RWPE1 (cell line): ENCODE results near the gene KSR1.

Source experiments
- CTCF ChIA-PET: fragments of 350-600 bp; sonication (Branson Sonifier 250); formaldehyde crosslinking; extraction: SDS; loops from one replicate; lab custom pipeline; 2021; lab: Yijun Ruan, JAX
- POLR2A ChIA-PET: fragments of 400-600 bp; formaldehyde crosslinking; extraction: SDS; loops from one replicate; lab custom pipeline; 2020; ENCODE audit warnings: antibody characterized with exemption; ENCODE audit not compliant: low non-redundant PET; lab: Yijun Ruan, JAX
- DNase-seq: peaks from one replicate; pipeline ENCODE4 v3.0.0; 2012; ENCODE audit warnings: low spot score
- H3K27ac ChIP-seq: fragments of 450-650 bp; 2 replicates; pipeline ENCODE4 v1.5.1; 2017
- CTCF ChIP-seq: fragments of 450-650 bp; conservative IDR thresholded peaks from 2 replicates; pipeline ENCODE4 v1.5.1; 2017; ENCODE audit warnings: low read depth, mild to moderate bottlenecking

KSR1 gene

GRCh38 chr17:27573548-27573947 is 117.3 kb downstream of the KSR1 start:
- DNase-seq = no peak
- no peak overlapping the region for H3K27ac ChIP-seq
- no peak for TF ChIP-seq CTCF
- ChIA-PET CTCF (no interaction called here), POLR2A (no interaction called here)

GRCh38 chr17:27573971-27574525 is 117.8 kb downstream of the KSR1 start:
- no peak overlapping the region for H3K27ac ChIP-seq
- DNase-seq = no peak
- POLR2A ChIA-PET = no interaction called here
- no peak for TF ChIP-seq CTCF
- CTCF ChIA-PET = interaction anchor here (0.6 kb wide), 1 partner anchor 28 kb away, joined by 3 read pairs; no protein-coding TSS in a partner anchor

GRCh38 chr17:27575096-27575911 is 119.1 kb downstream of the KSR1 start:
- POLR2A ChIA-PET = no interaction called here
- CTCF ChIA-PET = no interaction called here

GRCh38 chr17:27575912-27576252 is 119.6 kb downstream of the KSR1 start:
- DNase-seq = no peak
- no peak overlapping the region for H3K27ac ChIP-seq
- CTCF ChIA-PET = interaction anchor here (0.7 kb wide), 1 partner anchor 168 kb away, joined by 3 read pairs; no protein-coding TSS in a partner anchor
- POLR2A ChIA-PET = no interaction called here
- no peak for TF ChIP-seq CTCF

More at GRCh38 chr17:27575096-27575911, 119.1 kb downstream of the KSR1 start:
- no peak for TF ChIP-seq CTCF
- no peak overlapping the region for H3K27ac ChIP-seq
- DNase-seq = no peak

GRCh38 chr17:27576477-27577083 is 120.3 kb downstream of the KSR1 start:
- no peak for TF ChIP-seq CTCF
- ChIA-PET CTCF (interaction anchor here (0.7 kb wide), 2 partner anchors 169 to 253 kb away, joined by 3 to 7 read pairs; no protein-coding TSS in a partner anchor), POLR2A (no interaction called here)
- no peak for DNase-seq
- H3K27ac ChIP-seq = no peak overlapping the region

GRCh38 chr17:27577121-27577761 is 121.0 kb downstream of the KSR1 start:
- no peak for DNase-seq
- ChIA-PET POLR2A (no interaction called here), CTCF (interaction anchor here (0.7 to 1.3 kb wide), 2 partner anchors 83 to 254 kb away, joined by 3 to 7 read pairs; no protein-coding TSS in a partner anchor)
- TF ChIP-seq CTCF = no peak
- H3K27ac ChIP-seq = no peak overlapping the region
